ENCODE data around the gene CNMD. TPM values are rescaled to one million over a fixed set of nuclear protein-coding genes. Genes with fewer than 3 reads are reported as not detected.

Gene CNMD
- total RNA-seq, 1 donor from 2014 or later, result 2.6 TPM

DNA sequence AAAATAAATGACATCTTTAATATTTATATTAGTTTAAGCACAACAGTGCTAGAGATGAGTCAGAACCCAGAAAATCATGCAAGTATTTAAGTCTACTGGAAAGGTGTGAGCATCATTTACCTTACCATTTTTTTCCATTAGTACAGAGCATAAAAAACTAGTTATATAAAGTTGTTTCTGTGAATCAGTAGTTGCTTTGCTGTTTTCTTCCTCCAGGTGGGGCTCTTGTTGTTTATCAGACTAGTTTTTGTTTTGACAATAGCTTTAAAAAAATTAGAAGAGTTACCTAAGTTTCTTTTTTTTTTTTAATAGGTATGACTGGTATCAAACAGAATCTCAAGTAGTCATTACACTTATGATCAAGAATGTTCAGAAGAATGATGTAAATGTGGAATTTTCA, 74.3 kb downstream of the CNMD start:
- TF ChIP-seq CTCF (conservative IDR thresholded peaks at IDR 0.05; ENCODE audit: low read depth, low read length), result peak; percentile 58
- H3K4me3 ChIP-seq (ENCODE audit: low read depth, low read length), result no peak overlapping the region
- no peak for DNase-seq (ENCODE audit: low read depth)

- TF ChIP-seq CTCF (conservative IDR thresholded peaks at IDR 0.05; ENCODE audit: low read depth, low read length), result no peak
- no peak overlapping the region for H3K4me3 ChIP-seq (ENCODE audit: low read depth, low read length)
- no peak for DNase-seq (ENCODE audit: low read depth)
Measured at GRCh38 chr13:52664272-52664671, 75.3 kb downstream of the CNMD start.

GRCh38 chr13:52659340-52659739, 80.3 kb downstream of the CNMD start:
- H3K4me3 ChIP-seq (ENCODE audit: low read depth, low read length), result no peak overlapping the region
- no peak for DNase-seq (ENCODE audit: low read depth)
- no peak for TF ChIP-seq CTCF (conservative IDR thresholded peaks at IDR 0.05; ENCODE audit: low read depth, low read length)

Other genes starting within 250 kb of the CNMD start
- 6.1 and 7.5 TPM in 2 replicates for gene HNRNPA1L2, start 97.4 kb downstream of the CNMD start, total RNA-seq
- 53.0 and 61.4 TPM in 2 replicates for gene SUGT1, start 87.0 kb downstream of the CNMD start, total RNA-seq
- 2.0 TPM in 1 of 2 replicates, not detected in the other for gene PCDH8, start 108.8 kb upstream of the CNMD start, total RNA-seq

Data from epithelial cell of proximal tubule (primary cell).